ENCODE data around the gene ZNF512B. TPM values are rescaled to one million over a fixed set of nuclear protein-coding genes. Genes with fewer than 3 reads are reported as not detected.
A peak's percentile ranks its signal among the peaks of the same experiment; 100 is the strongest.
"Not testable (repeated sequence)": the region's sequence is repeated elsewhere in the genome, so short reads cannot be mapped to it uniquely, and the experiment has no call there.

Gene ZNF512B
- total RNA-seq, 2 donors from 2014 or later, result 13.9 to 21.3 TPM

DNA sequence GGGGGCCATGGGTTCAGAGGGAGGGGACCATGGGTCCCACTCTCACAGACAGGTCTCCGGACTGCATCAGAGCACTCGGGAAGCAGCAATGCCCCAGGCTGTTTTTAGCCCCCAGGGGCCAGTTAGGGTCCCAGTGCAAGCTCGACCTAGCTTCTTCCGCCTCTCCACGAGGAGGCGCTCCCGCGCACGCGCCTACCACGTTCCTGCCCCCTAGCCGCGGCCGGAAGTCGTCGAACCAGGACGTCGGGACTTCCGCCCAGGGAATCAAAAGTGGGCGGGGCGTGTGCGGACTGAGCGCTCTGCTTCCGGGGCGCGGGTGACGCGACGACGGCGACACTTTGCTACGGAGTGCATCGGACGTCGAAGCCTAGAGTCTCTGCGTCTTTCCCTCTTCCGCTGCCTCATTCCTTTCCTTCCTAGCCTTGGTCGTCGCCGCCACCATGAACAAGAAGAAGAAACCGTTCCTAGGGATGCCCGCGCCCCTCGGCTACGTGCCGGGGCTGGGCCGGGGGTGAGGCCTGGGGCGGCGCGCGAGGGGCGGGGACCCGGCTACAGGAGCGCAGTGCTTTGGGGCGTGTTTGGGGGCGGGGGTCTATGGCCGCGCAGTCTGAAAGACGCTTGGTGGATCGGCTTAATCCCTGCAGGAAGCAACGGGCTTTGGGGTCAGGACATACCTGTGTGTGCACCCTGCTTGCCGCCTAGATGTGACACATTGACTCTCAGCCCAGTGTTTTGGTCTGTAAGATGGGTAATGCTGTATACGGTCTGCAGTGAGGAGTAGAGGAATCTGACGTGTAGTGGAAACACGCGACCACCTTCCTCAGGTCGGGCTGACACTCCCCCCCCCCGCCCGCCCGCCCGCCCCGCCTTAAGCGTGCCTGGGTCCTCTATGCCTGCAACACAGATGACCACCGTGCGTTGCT is 11.3 kb upstream of the ZNF512B start, which contains the start of gene PRPF6:
Gene PRPF6, plus strand, starts transcription at position 327 of the 923 bp plus-strand sequence. Its CDS starts 114 bp downstream, at position 441.
- Mint-ChIP-seq H3K4me1 (peaks cover 44% of the 10 kb centered on the region), H3K9me3 (no peaks in the 10 kb centered on the region), H3K27me3 (no peaks in the 10 kb centered on the region), H3K4me3 (peak within 1 kb of the TSS; percentile 86), H3K36me3 (ENCODE audit: low read depth) (peaks cover 68% of the 10 kb centered on the region), H3K27ac (peak within 1 kb of the TSS; percentile 91)
- ATAC-seq (replicated peaks), result peak; percentile 62

DNA sequence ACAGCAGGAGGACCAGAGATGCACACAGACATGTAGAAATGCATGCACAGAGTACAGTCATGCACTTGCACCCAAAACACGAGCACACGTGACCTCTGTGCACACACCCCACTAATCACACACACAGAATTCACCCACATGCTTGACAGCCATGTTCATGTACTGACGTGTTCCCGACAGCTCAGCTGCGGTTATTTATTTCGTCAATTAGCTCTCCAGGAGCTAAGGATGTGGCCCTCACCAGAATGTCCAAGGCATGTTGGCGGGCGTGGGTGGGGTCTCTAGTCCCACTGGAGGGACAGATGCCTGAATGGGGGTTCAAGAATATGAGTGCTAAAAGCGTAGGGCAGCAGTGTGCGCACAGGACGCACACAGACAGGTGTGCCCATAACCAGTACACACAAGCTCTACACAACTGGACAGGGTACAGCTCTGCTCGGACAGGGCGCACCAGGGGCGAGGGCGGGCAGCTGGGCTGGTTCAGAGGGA is 10.6 kb upstream of the ZNF512B start:
- peak overlapping the region; percentile 91 for H3K27ac Mint-ChIP-seq
- ATAC-seq (replicated peaks), result peak; percentile 51
- H3K27me3 Mint-ChIP-seq, result no peaks in the 10 kb centered on the region
- H3K36me3 Mint-ChIP-seq (ENCODE audit: low read depth), result peaks cover 65% of the 10 kb centered on the region
- peaks cover 46% of the 10 kb centered on the region for H3K4me1 Mint-ChIP-seq
- no peaks in the 10 kb centered on the region for H3K9me3 Mint-ChIP-seq
- peak overlapping the region; percentile 86 for H3K4me3 Mint-ChIP-seq

DNA sequence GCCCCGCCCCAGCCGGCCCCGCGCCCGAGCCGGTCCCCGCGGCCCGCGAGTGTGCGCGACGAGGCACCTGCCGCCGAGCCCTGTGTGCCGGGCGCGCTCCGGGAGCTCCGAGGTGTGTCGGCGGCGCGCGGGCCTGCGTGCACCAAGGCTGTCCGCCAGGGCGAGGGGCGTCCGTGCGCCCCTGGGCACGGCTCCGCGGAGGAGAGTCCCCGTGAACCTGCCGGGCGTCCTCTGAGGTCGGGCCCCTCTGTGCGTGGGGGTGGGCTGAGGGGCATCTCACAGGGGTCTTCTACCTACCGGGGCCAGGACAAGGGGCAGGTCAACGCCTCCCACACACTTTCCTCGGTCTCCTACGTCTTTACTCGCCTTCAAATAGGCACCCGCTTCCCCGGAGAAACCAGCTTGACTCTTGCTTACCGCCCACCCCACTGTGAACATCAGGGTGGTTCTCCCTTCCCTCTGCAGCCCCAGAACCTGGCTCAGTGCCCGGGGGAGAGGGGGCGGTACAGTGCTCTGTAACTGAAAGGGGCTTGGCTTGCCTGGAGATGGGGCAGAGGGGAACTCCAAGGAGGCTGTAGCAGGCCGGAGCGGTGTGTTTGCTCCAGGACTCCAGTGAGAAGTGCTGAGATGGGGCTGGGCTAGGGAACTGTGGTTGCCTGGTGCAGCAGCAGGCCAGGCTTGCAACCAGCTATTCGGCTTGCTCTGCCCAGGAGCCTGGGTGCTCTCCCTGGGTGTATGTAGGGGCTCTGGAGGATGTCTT is 10.0 kb upstream of the ZNF512B start, which contains the start of gene SAMD10:
Gene SAMD10, minus strand, starts transcription at position 86 of the 760 bp plus-strand sequence. CDS start 175 bp downstream, outside the sequence.
- H3K4me3 Mint-ChIP-seq, result peak within 1 kb of the TSS; percentile 86
- no peaks in the 10 kb centered on the region for H3K9me3 Mint-ChIP-seq
- peaks cover 62% of the 10 kb centered on the region for H3K36me3 Mint-ChIP-seq (ENCODE audit: low read depth)
- H3K27me3 Mint-ChIP-seq, result no peaks in the 10 kb centered on the region
- ATAC-seq (replicated peaks), result peak; percentile 53
- peak within 1 kb of the TSS; percentile 91 for H3K27ac Mint-ChIP-seq
- peaks cover 44% of the 10 kb centered on the region for H3K4me1 Mint-ChIP-seq

DNA sequence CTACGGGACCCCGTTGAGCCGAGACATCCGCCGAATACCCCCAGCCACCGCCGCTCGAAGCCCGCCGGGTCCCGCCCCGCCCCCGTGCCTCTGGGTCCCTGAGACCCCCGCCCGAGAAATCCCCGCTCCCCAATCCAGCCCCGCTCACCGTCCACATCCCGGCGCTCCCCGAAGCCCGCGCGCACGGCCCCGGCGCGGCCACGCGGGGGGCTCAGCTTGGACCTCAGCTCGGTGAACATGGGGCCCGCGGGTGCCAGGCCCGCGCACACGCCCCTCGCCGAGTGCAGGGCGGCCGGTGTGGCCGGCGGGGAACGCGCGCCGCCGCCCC is 9.5 kb upstream of the ZNF512B start:
- Mint-ChIP-seq H3K36me3 (ENCODE audit: low read depth) (peaks cover 62% of the 10 kb centered on the region), H3K27ac (peak overlapping the region; percentile 79), H3K27me3 (no peaks in the 10 kb centered on the region), H3K4me1 (peaks cover 40% of the 10 kb centered on the region), H3K9me3 (no peaks in the 10 kb centered on the region), H3K4me3 (peak overlapping the region; percentile 86)
- ATAC-seq (replicated peaks), result no peak

DNA sequence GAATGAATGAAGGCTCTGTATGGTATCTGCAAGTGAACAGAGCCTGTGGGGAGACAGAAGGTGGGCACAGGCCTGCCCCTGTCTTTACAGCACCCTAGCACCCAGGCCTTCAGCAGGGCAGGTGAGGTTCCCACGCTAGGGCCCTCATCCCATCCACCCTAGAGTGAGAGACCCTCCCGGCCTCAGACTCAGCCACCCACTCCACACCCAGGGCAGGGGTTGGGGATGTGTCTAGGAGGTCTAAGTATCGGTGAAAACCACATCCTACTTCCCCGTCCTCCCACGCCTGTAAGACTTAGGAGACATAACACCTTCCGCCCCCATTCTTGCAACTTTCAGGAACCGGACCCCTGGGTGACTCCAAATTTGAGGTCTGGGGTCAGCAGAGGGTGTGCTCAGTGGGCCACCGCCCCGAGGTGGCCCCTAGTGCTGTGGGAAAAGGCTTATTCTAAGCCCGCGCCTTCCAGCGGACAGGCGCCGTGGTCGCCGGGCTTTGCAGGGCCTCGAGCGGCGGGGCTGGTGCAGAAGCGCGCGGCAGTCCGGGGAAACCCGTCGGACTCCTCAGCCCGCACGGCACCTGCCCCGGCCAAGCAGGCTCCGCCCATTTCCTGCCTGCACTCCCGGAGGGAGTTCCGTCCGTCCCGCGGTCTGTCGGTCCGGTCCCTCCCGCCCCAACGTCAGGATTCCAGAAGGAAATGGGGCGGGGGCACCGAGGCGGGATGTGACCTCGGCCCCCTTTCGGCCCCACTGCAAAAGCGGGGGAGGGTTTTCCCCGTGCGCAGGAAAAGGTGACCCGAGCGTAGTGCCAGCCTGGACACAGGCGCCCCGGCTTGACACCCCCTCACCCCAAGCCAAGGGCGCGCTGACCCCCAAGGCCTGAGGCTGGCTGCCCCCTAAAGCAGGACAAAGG is 8.8 kb upstream of the ZNF512B start:
- Mint-ChIP-seq H3K9me3 (no peaks in the 10 kb centered on the region), H3K27me3 (no peaks in the 10 kb centered on the region), H3K4me3 (peak overlapping the region; percentile 82), H3K4me1 (peaks cover 46% of the 10 kb centered on the region), H3K27ac (peak overlapping the region; percentile 79), H3K36me3 (ENCODE audit: low read depth) (peaks cover 62% of the 10 kb centered on the region)
- peak; percentile 33 for ATAC-seq (replicated peaks)

DNA sequence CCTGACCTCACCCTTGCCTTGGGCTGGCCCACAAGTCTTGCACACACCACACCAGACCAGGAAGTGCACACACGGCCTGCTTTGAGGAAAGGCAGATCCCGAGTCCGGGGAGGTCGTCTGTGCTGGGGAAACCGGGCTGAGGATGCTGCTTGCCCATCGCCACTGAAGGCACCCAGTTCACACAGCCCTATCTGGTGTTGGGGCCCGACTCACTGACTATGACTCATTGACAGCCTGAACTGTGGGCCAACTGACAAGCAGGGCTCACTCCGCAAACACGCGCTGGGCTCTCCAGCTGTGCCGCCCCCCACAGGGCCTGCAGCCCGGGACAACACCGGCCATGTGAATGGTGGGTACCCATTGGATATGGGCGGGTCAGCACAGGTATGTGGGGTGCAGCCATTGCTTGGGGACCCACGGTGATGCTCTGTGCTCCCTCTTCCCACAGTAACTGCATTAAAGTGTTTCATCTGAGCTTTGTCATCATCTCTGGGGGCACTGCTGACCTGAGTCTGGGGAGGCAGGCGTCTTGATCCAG is 8.1 kb upstream of the ZNF512B start:
- peak overlapping the region; percentile 82 for H3K4me3 Mint-ChIP-seq

DNA sequence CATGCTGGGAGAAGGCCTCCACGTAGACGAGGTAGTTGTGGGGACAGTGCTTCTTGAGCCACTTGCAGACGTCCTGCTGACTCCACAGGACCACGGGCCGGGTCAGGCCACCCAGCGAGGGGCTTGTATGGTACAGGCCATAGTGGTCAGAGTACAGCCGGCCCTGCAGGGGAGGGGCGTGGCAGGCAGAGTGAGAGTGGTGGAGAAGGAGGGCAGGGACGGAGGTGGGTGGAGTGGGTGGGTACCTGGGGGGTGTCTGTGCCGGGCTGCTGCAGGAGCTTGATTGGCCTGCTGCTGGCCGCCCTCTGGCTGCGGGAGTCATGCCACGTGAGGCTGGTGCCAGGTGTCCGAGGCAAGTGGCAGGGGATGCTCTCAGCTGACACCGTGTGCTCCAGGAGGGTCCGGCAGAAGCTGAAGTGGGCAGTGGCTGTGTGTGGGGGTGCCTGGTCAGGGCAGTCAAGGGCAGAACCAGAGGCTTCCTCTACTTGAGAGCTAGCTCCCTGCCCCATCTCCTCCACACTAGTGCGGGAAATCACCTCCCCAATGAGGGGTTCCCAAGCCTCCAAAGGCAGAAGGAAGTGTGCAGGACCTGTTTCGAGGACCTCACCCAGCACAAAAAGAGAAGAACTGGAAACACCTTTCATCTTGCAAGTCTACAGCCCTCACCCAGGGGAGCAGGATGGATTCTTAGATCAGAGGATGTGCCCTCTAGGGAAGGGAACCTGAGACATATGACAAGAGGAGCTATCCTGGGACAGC is 7.4 kb upstream of the ZNF512B start:
- Mint-ChIP-seq H3K27me3 (no peaks in the 10 kb centered on the region), H3K27ac (peak overlapping the region; percentile 79), H3K4me1 (peaks cover 42% of the 10 kb centered on the region), H3K4me3 (peak overlapping the region; percentile 82), H3K9me3 (no peaks in the 10 kb centered on the region), H3K36me3 (ENCODE audit: low read depth) (peaks cover 53% of the 10 kb centered on the region)
- ATAC-seq (replicated peaks), result no peak

More for the DNA sequence above, 8.1 kb upstream of the ZNF512B start:
- Mint-ChIP-seq H3K27me3 (no peaks in the 10 kb centered on the region), H3K4me1 (peaks cover 47% of the 10 kb centered on the region), H3K36me3 (ENCODE audit: low read depth) (peaks cover 60% of the 10 kb centered on the region), H3K9me3 (no peaks in the 10 kb centered on the region), H3K27ac (peak overlapping the region; percentile 79)
- peak; percentile 55 for ATAC-seq (replicated peaks)

DNA sequence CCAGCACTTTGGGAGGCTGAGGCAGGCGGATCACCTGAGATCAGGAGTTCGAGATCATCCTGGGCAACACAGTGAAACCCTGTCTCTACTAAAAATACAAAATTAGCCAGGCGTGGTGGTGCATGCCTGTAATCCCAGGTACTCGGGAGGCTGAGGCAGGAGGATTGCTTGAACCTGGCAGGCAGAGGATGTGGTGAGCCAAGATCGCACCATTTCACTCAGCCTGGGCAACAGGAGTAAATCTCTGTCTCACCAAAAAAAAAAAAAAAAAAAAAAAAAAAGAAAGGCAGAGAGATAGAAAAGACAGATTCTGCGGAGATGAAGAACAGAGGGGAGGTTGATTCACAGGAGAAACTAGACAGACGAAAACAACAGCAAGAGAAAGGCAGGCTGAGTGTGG is 6.8 kb upstream of the ZNF512B start:
- Mint-ChIP-seq H3K36me3 (ENCODE audit: low read depth) (peaks cover 47% of the 10 kb centered on the region), H3K4me3 (peak overlapping the region; percentile 82), H3K4me1 (peaks cover 37% of the 10 kb centered on the region)

DNA sequence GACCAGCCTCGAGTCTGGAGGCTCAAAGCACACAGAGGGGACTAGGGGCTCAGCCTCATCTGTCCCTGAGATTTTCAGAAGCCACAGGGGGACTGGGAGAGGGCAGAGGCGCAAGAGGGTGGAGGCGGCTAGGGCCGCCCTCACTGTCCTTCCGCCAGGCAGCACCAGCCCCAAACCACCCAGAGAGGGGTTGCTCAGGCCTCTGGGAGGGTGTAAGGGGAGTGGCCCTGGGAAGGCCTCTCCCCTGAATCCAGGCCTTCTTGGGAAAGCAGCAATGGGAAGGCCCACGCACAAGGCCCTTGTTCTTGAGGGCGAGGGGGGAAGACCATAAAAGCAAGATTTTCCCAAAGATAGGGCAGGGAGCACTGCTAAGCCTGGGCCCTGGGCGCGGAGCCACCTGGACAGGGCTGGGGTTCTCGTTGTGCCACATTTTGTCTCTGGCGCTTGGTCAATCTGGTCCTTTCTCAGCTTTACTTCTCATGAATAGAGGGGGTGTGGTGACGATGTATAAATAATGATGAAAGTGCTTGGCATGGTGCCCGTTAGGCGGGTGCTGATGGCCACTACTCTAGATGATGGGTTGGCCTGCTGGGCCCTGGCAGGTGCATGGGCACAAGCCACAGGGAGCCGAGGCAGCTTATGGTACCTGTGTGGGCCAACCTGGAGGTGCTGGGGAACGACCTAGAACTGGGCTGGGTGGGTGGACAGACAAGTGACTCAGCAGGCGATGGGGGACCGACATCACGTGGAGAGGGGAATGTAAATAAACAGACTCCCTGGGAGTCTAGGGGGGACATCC is 4.9 kb upstream of the ZNF512B start:
- peaks cover 31% of the 10 kb centered on the region for H3K4me1 Mint-ChIP-seq
- no peak overlapping the region for H3K27ac Mint-ChIP-seq
- no peaks in the 10 kb centered on the region for H3K9me3 Mint-ChIP-seq
- ATAC-seq (replicated peaks), result no peak
- H3K4me3 Mint-ChIP-seq, result no peak overlapping the region
- no peaks in the 10 kb centered on the region for H3K27me3 Mint-ChIP-seq
- H3K36me3 Mint-ChIP-seq (ENCODE audit: low read depth), result peaks cover 38% of the 10 kb centered on the region

More for the DNA sequence above, 6.8 kb upstream of the ZNF512B start:
- not testable (repeated sequence) for H3K9me3 Mint-ChIP-seq; H3K27me3 Mint-ChIP-seq; ATAC-seq (replicated peaks)
- peak overlapping the region; percentile 75 for H3K27ac Mint-ChIP-seq

DNA sequence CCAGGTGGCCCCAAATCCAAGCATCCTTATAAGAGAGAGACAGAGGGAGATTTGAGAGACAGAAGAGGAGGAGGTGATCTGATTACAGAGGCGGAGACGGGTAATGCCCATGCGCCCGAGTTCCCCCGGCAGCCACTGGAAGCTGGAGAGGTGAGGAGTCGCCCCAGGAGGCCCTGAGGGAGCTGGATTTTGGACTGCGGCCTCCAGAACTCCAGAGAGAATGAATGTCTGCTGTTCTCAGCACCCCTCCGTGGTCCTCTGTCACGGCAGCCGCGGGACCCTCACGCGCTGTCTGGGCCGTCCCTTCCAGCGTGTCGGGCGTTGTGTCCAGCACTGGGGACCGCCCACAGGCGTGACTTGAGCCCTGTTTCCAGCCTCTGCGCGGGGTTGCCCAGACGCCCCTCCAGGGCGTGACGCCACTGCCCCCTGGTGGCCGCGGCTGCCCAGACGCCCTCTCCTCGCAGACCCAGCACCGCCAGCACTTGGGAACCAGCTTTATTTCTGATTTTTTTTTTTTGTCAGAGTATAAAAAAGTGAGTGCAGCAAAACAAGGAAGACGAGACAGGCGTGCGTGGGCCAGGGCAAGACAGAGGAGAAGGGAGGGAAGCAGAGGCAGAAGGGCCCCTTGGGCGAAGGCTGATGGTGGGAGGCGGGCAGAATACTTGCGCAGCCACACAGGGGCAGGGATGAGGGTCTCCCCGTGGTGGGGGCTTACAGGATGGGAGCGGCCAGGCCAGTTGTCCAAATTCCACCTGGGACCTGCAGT is 4.1 kb upstream of the ZNF512B start:
- H3K4me1 Mint-ChIP-seq, result peaks cover 31% of the 10 kb centered on the region
- H3K36me3 Mint-ChIP-seq (ENCODE audit: low read depth), result peaks cover 38% of the 10 kb centered on the region
- H3K9me3 Mint-ChIP-seq, result no peaks in the 10 kb centered on the region
- peak overlapping the region; percentile 66 for H3K27ac Mint-ChIP-seq
- peak; percentile 38 for ATAC-seq (replicated peaks)
- no peaks in the 10 kb centered on the region for H3K27me3 Mint-ChIP-seq
- H3K4me3 Mint-ChIP-seq, result peak overlapping the region; percentile 30

DNA sequence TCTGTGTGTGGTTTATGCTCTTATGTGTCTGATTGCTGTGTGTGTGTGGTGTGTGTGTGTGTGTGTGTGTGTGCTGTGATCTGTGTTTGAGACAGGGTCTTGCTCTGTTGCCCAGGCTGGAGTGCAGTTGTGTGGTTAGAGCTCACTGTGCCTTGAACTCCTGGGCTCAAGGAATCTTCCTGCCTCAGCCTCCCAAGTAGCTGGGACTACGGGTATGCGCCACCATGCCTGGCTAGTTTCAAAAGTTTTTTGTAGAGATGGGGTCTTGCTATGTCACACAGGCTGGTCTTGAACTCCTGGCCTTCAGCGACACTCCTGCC is 3.4 kb upstream of the ZNF512B start:
- Mint-ChIP-seq H3K9me3 (no peaks in the 10 kb centered on the region), H3K36me3 (ENCODE audit: low read depth) (peaks cover 38% of the 10 kb centered on the region), H3K27ac (peak overlapping the region; percentile 66), H3K27me3 (no peaks in the 10 kb centered on the region), H3K4me1 (peaks cover 31% of the 10 kb centered on the region), H3K4me3 (peak overlapping the region; percentile 30)
- no peak for ATAC-seq (replicated peaks)
